ENCODE data around the gene FAM135A.

DNA sequence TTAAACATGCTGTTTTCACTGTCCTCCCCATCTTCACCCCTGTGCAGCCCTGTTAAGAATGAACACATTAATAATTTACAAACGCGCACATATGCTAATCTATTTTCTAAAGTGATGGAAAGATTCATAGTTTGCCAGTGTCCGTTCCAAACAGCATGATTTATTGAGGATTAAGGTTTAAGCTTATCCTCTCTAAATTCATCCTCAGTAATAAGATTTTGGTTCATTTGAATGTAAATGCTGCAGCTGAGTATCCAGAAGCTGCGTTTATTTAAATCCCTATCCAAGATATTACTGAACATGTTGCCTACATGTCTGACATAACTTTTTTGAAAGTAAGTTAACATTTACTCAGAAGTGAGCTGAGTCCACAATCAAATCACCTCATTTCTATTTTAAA is 42.8 kb upstream of the FAM135A start:
- TF ChIP-seq, protein P1, sequence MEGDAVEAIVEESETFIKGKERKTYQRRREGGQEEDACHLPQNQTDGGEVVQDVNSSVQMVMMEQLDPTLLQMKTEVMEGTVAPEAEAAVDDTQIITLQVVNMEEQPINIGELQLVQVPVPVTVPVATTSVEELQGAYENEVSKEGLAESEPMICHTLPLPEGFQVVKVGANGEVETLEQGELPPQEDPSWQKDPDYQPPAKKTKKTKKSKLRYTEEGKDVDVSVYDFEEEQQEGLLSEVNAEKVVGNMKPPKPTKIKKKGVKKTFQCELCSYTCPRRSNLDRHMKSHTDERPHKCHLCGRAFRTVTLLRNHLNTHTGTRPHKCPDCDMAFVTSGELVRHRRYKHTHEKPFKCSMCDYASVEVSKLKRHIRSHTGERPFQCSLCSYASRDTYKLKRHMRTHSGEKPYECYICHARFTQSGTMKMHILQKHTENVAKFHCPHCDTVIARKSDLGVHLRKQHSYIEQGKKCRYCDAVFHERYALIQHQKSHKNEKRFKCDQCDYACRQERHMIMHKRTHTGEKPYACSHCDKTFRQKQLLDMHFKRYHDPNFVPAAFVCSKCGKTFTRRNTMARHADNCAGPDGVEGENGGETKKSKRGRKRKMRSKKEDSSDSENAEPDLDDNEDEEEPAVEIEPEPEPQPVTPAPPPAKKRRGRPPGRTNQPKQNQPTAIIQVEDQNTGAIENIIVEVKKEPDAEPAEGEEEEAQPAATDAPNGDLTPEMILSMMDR (IDR thresholded peaks at IDR 0.05), result no peak
- TF ChIP-seq POLR2A (IDR thresholded peaks at IDR 0.05), result no peak
